K562 (cell line): ENCODE results near the gene UQCC5. TPM values are rescaled to one million over a fixed set of nuclear protein-coding genes. Genes with fewer than 3 reads are reported as not detected.

Source experiments
- BHLHE40 ChIP-seq: IDR thresholded peaks from 2 replicates; pipeline ENCODE4 v1.6.1; 2011; ENCODE audit warnings: low read length, improper control_type of control experiment
- CREB1 ChIP-seq, 2 experiments: sonication (generic) in 1 of 2; formaldehyde crosslinking in 1 of 2; IDR thresholded peaks; 2 replicates each; pipeline versions ENCODE4 v1.6.1 to v1.8.0; 2012 to 2022; ENCODE audit warnings: inconsistent platforms in 1 of 2, mild to moderate bottlenecking in 1 of 2, missing genetic modification reagents in 1 of 2, moderate library complexity in 1 of 2
- DDX20 ChIP-seq: fragments of 450-650 bp; IDR thresholded peaks from 2 replicates; pipeline ENCODE4 v1.6.1; 2016; ENCODE audit warnings: missing genetic modification characterization, low read depth, mild to moderate bottlenecking, missing compliant biosample characterization, moderate library complexity
- E2F8 ChIP-seq: fragments of 450-650 bp; IDR thresholded peaks from 2 replicates; pipeline ENCODE4 v1.7.1; 2018; ENCODE audit warnings: mild to moderate bottlenecking, low read depth; ENCODE audit not compliant: partially characterized antibody
- KLF1 ChIP-seq: fragments of 450-650 bp; IDR thresholded peaks from 2 replicates; pipeline ENCODE4 v1.6.1; 2016; ENCODE audit warnings: missing genetic modification characterization, missing compliant biosample characterization
- MAFG ChIP-seq: fragments of 450-650 bp; conservative IDR thresholded peaks from 2 replicates; pipeline ENCODE4 v1.6.1; 2016; ENCODE audit warnings: missing genetic modification characterization, missing compliant biosample characterization
- NCOA6 ChIP-seq: fragments of 450-650 bp; IDR thresholded peaks from 2 replicates; pipeline ENCODE4 v1.6.1; 2017; ENCODE audit warnings: mild to moderate bottlenecking
- NR1H2 ChIP-seq: sonication (generic); formaldehyde crosslinking; IDR thresholded peaks from 2 replicates; pipeline ENCODE4 v1.4.0; 2020; ENCODE audit warnings: mild to moderate bottlenecking, missing genetic modification reagents
- SFPQ ChIP-seq: fragments of 200-400 bp; formaldehyde crosslinking; IDR thresholded peaks from 2 replicates; pipeline ENCODE4 v1.6.1; 2017; ENCODE audit warnings: mild to moderate bottlenecking, low read depth, low read length, moderate library complexity
- SPI1 ChIP-seq: IDR thresholded peaks from 2 replicates; pipeline ENCODE4 v1.6.1; 2011; ENCODE audit warnings: low read depth, low read length, control low read depth, borderline replicate concordance
- TAF7 ChIP-seq: fragments of 450-650 bp; IDR thresholded peaks from 2 replicates; pipeline ENCODE4 v1.6.1; 2016; ENCODE audit warnings: missing genetic modification characterization, missing compliant biosample characterization
- ZBED1 ChIP-seq: IDR thresholded peaks from 2 replicates; pipeline ENCODE4 v1.6.1; 2014
- ZNF316 ChIP-seq: fragments of 450-650 bp; IDR thresholded peaks from 2 replicates; pipeline ENCODE4 v1.6.1; 2016
- ZNF384 ChIP-seq: IDR thresholded peaks from 2 replicates; pipeline ENCODE4 v1.6.1; 2012; ENCODE audit warnings: low read depth, low read length, improper control_type of control experiment
- polyA plus RNA-seq, 8 experiments: library from polyadenylated mRNA; depleted of rRNA in 4 of 8; stranded (reverse) in 5 of 8; unstranded in 3 of 8; fragments of >200 nt; fragmentation: Nextera tagmentation in 2 of 8; fragmentation: Illumina TruSeq in 1 of 8; extraction: Ambion mirVana in 2 of 8; extraction: Trizol in 1 of 8; gene quantifications; 2 replicates each; pipeline versions ENCODE4 v1.2.1 to v1.2.3, GENCODE V29; 2011 to 2014; ENCODE audit warnings: inconsistent platforms in 1 of 8, missing spikeins in 1 of 8
- total RNA-seq, 7 experiments: library from RNA; depleted of rRNA in 6 of 7; stranded (reverse); fragments of >200 nt in 6 of 7; fragmentation: Illumina TruSeq in 2 of 7; extraction: Trizol in 2 of 7; gene quantifications; 2 replicates each; pipeline versions ENCODE4 v1.2.1 to v1.2.3, GENCODE V29; 2011 to 2021; ENCODE audit warnings: low replicate concordance in 1 of 7

Gene UQCC5
- total and polyA plus RNA-seq, 9 of the 15 experiments (the other 6 are each of a cell fraction or from before 2014, with no cell fraction given): 10.2 to 55.4 (median 33.8) TPM

DNA sequence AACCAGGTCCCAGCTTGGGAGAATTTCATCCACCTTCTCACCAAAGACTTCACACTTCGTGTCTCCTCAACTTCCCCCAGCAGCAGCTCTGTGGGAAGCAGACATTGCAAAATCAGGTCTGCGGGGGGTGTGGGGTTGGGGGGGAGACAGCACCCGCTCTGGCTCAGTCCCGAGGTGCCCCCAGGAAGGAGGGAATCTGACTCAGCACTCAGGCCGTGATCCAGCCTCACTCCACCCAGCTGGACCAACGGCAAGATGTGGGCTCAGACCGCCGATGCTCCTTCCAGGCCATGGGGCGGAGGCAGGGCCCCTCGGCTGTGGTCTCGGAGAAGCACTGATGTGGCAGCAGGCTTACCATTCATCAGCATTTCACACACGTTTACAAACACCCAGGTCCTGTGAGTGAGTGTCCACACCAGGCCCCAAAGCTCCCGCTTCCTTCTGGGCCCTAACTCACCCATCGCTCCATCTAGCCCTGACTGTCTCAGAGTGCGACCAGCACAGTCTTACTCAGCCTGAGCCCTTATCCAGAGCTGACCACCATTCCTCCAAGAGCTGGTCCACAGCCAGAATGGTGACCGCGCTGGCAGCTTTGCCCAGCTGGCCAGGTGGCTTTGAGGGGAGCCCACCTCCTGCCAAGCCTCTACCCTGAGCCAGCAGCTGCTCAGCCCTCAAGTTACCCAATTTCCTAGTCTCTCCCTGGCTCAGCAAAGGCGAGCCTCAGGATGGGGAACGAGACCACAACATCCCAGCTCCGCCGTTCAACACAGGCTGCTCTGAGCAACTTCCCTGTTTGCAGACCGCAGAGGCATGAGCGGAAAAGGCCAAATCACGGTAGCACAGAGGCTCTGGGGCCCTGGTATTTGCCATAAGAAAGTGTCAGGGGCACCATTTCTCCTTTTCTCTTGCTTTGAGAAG is 38.0 kb upstream of the UQCC5 start (continued):
- no peak for TF ChIP-seq SFPQ
- TF ChIP-seq NCOA6: no peak
- no peak for TF ChIP-seq ZBED1
- 0 out of 2 replicates have a peak, but pooled peaks have one; percentile 19 for TF ChIP-seq MAFG
- TF ChIP-seq TAF7: no peak
- no peak for TF ChIP-seq NR1H2 (CRISPR knock-in tag)
- TF ChIP-seq E2F8: no peak
- TF ChIP-seq BHLHE40: no peak
- no peak for TF ChIP-seq CREB1 (IDR thresholded peaks at IDR 0.05)
- TF ChIP-seq CREB1 (CRISPR knock-in tag; IDR thresholded peaks at IDR 0.05): no peak
- no peak for TF ChIP-seq ZNF384
- no peak for TF ChIP-seq SPI1
- TF ChIP-seq DDX20 (tag): no peak
- TF ChIP-seq KLF1 (tag): no peak
- TF ChIP-seq ZNF316: peak; percentile 55
